ENCODE measurements around the gene IQUB.
"Not testable (repeated sequence)": the region's sequence is repeated elsewhere in the genome, so short reads cannot be mapped to it uniquely, and the experiment has no call there.

The IQUB gene

DNA sequence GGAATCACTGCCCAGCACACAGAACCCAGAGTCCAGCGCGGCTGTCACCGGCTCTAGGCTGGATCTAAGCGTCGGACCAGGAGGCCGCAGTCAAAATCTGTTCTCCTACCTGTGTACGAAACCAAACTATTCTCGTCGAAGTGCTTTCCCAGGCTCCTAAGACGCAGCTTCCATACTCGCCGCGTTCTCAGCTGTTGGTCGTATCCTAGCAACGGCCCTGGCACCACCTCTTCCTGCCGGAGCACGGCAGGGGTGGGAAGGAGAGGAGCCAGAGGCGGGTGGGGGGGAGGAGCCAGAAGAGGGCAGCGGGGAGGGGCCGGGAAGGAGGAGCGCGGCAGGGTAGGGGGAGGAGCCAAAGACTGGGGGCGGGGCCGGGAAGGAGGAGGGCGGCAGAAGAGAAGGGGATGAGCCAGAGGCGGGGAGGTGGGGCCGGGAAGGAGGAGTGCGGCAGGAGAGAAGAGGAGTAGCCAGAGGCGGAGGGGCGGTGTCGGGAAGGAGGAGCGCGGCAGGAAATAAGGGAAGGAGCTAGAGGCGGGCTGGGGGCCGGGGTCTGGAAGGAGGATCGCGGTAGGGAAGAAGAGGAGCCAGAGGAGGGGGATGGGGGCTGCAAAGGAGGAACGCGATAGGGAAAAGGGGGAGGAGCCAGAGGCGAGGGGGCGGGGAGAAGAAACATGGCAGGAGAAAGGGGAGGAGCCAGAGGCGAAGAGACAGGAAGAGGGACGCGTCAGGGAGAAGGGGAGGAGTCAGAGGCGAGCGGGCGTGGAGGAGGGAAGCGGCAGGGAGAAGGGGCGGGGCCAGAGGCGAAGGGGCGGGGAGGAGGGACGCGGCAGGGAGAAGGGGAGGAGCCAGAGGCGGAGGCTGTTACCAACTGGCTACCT lies at the start of gene IQUB:
IQUB (minus strand) TSS at position 213 of the 878 bp plus-strand sequence. CDS start 22,255 bp downstream, outside the sequence.
- peak; percentile 95 for DNase-seq

DNA sequence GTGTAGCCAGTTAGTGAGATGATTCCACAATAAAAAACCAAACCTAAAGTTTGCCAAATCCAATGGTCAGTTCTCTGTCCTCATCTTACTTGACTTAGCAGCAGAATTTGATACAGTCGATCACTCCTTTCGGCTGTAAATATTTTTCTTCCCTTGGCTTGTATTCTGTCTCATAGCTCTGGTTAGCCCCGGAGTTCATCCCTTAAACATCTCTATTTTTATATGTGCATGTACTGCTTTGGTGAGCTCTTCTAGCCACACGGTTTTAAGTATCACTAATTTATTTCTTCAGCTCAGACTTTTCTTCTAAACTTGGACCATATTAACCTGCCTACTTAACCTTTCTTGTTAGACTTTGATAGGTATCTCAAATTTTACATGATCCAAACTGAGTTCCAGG lies 49.4 kb upstream of the IQUB start:
- no peak for DNase-seq

DNA sequence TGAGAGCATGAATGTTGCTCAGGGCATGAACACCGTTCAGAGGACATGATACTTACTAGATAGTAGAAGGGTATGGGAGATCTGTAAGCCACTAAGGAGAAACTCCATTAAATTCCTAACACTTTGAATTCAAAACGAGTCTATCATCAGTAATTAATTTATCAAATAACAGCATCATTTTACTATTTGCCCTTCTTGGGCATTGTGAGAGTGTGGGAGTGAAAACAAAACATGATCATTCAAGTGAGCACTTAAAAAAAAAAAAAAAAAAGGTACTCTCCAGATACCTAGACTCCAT lies 46.7 kb upstream of the IQUB start:
- no peak for DNase-seq

DNA sequence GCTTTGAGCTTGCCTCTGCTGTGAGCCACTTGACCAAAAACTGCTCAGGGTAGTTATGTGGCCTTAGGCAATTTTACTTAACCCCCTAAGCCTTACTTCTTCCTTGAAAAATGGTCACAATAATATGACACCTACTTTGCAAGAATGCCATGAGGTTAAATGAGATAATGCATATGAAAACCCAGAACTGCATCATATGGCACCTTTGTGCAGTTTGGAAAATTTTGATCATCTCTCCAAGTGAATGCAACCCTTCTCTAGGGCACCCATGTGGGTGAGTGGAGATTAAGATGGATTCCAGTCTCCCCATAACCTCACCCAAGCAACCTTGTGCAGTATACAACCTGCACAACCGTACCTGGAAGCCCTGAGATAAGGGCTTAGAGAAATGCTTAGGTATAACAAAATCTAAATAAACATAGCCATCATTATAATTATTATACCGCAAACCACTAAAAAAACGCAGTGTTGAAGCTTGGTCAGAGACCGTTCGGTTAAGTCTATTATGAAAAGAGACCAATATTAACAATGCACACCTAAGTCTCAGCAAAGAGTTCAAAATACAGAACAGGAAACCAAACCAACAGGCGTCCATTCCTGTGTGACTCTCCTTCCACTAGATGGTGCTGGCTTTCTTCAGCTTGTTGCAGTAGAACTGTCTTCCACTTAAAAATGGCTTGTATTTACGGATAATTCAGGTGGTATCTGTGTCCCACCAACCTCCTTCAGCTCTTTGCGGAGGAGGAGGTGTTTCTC lies 46.2 kb upstream of the IQUB start:
- peak; percentile 14 for DNase-seq

DNA sequence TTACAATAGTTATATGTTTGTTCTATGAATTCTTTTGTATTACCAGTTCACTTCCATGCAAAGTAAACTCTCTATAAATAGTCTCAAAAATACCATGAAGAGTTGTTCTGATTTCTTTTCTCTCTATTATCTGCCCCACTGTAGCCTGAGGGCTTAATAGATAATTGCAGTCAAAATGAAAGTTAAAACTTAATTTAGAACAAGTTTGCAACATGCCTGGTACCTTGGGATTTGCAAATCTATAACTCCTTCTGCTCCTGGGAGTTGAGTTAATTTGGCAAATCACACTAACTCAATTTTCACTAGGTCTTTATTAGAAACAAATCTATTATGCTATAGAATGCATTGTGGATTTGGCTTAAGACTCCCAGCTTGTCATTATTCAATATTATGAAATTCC lies 45.0 kb upstream of the IQUB start:
- no peak for DNase-seq

DNA sequence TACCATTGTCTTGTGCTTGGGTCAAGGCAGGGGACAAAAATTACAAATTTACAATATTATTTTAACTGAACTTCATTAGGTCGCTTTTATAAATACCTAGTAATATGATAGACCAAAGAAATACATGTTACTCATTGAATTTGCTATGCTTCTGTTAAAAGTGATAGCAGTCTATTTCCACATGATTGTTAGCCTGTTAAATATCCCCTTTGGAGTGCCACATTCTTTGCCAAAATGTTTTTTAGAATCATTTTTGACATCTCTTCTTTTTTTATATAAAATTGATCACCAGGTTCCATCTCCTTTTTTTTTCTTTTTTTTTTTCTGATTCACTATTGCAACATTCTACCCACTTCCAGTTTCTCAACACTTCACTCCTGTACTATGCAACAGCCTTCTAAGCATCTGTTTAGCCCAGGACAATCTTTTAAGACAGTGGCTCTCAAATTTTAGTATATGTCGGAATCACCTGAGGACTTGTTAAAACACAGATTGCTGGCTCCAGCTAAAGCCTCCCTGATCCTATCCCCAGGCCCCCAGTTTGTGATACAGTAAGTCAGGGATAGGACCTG lies 39.6 kb upstream of the IQUB start:
- DNase-seq = no peak

DNA sequence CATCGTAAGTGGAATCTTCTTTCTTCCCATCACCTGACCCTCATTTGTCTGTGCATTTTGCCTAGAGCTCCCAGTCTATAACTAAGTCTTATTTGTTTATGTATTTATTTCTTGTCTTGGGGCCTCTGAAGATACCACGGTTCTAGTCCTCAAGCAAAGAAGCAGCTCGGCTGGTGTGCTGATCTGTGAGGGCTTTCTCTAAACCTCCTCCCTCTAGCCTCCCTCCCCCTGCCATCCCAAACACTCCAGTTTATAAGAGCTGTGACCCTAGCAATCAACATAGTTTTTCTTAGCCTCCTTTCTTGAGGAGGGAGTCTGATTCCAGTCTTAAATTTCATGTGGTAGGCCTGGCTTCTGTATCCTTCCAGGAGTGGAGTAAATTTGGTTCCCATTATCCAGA lies 38.9 kb upstream of the IQUB start:
- DNase-seq = no peak

DNA sequence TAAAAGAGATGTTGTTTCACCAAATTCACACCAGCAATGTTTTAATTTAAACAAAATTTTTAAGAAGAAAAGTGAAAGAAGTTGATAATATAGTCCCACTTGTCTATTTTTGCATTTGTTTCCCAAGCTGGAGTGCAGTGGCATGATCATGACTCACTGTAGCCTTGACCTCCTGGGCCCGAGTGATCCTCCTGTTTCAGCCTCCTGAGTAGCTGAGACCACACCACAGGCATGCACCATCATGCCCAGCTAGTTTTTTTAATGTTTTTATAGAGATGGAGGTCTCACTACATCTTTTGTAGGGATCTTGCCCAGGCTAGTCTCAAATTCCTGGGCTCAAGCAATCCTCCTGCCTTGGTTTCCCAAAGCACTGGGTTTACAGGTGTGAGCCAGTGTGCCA lies 37.3 kb upstream of the IQUB start:
- peak; percentile 1 for DNase-seq

DNA sequence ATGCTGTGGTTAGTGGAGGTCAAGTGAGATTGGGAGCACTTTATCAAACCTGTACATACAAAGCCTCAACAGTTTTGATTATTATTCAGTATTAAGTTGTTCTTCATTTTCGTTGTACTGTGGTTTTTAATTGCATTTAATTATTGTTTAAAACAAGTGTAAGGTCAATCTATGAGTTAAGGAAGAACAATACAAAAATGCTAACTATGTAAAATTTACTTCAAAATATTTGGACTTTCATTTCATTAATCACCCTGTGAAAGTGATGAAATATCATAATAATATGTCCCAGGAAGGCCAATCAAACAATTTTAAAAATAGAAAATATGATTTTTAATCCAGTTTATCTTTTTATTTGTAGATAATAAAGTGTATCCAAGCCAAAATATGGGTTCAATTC lies 36.8 kb upstream of the IQUB start:
- DNase-seq = no peak

DNA sequence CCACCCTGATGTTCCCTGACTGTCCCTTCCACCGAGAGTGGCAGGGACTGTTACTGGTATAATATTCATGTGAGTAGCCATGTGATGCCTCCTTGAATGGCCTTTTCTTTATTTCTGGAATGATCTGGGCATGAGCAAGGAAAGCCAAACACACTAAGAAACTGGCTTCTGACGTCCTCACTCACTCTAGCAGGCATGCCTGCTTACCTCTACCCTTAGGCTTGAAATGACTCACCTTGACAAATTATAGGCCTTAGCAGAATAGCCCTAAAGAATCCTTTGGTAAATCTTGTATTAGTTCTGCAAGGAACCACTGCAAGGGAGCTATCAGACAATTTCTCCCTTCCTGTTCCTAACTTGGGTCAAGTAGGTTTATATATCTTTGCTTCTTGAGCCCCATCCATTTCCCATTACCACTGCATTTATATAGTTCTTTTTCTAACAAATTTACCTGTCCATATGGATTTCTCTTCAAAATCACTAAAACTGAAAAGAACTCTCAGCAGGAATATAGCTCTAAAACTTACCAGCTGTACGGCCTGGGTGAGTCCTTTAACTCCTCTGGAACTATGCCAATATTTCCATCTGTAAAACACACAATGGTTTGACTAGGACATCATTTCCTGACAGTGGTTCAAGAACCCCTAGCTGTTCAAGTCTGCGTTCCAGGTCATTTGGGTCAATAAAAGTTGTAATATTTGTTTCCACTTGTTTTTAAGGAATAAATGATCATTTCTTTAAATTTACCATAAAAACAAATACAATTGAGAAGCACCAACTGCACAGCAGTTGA lies 36.2 kb upstream of the IQUB start:
- DNase-seq = no peak

DNA sequence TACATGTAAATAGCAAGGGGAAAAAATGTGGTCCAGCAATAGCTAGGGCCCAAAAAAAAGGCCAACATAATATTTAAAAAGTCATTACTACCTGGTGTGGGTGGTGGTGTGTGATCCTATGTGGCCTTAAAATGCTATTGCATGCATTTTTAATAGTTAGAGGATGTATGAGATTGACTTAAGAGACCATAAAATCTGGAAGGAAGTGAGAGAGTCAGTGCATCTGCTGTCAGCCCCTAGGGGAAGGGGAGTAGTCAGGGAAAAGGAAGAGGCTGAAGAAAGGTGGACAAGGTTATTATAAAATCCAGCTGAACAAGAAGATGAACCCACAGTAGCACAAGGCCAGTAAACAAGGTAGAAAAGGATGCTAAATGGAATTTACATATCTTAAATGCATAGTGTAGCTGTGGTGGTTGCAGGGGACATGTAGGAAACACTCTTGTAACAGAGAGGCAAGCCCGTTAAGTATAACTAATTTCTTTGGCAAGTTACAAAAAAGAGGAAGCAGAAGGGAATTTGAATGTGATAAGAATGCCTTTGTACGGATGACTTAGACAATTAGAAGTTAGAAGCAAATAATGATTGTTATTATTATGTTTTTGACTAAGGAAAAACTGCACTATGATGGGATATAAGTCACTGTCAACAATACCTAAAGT lies 35.1 kb upstream of the IQUB start:
- no peak for DNase-seq

DNA sequence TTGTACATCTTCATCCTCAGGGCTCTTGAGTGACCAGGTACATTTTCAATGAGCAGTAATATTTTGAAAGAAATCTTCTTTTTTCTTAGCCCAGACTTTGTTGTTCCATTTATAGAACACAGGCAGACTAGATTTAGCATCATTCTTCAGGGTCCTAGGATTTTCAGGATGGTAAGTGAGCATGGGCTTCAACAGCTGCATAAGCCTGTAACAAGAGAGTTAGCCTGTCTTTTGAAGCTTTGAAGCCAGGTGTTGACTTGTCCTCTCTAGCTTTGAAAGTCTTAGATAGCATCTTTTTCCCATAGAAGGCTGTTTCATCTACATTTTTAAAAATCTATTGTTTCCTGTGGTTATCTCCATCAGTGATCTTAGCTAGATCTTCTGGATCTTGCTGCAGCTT lies 27.7 kb upstream of the IQUB start:
- no peak for DNase-seq

DNA sequence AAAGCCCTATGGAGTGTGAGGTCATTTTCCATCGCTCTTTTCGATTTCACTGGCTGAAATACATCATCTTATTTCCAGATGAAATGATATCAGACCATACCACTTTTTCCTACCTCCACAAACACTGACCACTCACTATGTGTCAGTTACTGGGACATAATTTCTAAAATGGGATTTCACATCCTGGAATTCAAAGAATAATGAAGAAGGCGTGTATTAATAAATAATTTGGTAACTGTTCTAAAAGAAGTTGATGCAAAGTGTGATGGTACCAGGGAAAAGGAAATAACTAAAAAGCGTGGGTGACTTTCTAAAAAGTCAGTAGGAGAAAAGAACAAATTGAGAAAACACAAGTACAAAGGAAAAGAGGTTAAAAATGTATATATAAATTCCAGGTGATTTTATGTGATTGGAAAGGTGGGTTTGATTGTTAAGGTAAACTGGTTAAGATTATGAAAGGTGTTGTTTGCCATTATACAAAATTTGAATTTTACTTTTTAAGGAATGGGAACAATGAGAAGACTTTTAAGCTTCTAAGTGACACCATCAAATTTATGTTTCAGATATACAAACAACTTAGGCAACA lies 24.0 kb upstream of the IQUB start:
- no peak for DNase-seq

DNA sequence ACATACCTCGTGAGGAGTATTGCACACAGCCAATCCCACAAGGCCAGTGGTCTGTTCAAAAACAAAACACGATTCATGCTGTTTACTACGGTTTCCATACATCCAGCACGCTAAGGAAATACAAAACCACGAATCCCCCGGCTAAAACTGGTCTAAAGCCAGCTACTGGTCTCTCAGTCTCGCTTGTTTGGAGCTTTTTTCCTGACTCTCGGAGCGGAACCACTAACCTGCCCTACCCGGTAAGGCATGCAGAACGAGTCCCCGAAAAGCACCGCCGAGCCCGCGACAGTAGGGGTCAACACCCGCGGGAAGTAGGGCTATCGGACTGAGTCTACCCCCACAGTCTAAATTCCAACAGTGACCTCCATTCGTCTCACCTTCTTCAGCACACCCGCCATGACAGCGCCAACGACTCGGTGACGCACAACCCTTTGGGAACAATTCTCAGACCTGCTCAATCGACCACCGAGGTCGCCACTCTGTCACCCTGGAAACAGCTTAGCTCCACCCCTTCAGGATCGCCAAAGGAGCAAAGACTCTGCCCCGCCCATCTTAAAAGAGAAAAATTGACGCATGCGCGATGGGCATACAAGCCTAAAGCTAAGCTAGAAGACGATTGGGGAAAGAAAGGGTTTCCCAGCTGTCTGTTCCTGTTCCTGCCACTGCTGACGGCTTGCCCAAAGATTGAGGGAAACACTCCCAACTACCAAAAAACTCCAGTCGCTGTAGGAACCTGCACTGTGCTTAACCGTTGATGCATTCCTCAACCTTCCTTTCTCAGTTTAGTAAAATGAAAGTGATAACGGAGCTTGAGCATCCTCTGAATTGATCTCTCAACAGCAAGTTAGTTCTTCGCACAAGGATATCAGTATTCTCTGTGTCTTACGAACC lies 23.2 kb upstream of the IQUB start, which contains the start of gene NDUFA5:
NDUFA5 (minus strand) TSS at position 421 of the 891 bp plus-strand sequence; CDS start at position 398, 23 bp downstream.
- DNase-seq = peak; percentile 99

DNA sequence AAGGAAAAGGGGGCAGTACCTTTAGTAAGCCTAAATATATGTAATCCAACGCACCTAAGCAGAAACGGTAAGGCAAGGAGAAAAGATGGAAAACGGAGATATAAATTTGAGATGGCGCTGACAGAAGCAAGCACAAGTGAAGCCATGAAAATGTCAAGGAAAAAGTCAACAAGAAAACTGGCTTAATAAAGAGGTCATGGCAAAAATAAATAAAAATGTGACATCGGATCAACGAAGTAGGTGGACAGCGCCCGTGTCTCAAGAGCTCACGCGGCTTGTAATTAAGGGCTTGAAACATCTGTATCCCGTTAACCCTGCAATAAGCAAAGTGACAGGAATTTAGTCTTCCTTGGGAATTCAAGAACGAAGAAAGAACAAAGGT lies 22.6 kb upstream of the IQUB start:
- DNase-seq = no peak

DNA sequence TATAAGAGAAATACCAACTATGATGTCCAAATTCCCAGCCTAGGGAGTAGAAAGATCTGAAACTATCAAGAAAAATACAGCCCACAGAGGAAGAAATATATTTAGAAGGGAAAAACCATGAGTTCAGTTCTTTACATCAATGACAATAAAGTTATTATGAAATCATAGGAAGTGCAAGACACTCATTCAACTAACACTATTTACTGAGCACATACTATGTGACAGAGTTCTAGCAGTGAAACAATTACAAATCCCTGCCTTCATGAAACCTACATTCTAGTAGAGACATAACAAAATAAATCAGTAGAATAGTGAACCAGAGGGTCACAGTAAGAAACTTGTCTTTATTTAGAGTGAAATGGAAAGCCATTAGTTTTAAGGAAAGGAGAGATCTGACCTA lies 21.1 kb upstream of the IQUB start:
- no peak for DNase-seq

DNA sequence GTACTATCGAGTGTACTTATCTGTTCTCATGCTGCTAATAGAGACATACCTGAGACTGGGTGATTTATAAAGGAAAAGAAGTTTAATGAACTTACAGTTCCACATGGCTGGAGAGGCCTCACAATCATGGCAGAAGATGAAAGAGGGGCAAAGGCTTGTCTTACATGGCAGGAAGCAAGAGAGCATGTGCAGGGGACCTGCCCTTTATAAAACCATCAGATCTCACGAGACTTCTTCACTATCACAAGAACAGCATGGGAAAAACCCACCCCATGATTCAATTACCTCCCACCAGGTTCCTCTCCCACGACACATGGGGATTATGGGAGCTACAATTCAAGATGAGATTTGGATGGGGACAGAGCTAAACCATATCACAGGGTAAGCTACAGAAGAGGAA lies 18.8 kb upstream of the IQUB start:
- DNase-seq = no peak

DNA sequence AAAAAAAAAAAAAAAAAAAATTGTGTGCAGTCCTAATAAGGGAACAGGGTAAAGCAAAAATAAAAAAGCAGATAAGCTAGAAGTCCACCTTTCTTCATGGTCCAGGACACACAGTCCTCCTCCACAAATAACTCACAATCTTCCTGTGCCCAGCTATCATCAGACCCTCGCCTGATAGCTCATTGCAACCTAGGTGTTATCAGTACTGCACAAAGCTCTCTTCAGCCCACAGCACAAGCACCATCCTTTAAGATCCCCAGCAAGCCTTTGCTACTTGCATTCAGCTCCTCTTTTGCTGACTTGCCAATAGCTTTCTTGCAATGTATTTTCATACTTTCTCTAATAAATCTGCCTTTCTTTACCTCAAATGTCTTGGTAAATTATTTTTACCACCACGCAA lies 18.2 kb upstream of the IQUB start:
- DNase-seq = no peak

DNA sequence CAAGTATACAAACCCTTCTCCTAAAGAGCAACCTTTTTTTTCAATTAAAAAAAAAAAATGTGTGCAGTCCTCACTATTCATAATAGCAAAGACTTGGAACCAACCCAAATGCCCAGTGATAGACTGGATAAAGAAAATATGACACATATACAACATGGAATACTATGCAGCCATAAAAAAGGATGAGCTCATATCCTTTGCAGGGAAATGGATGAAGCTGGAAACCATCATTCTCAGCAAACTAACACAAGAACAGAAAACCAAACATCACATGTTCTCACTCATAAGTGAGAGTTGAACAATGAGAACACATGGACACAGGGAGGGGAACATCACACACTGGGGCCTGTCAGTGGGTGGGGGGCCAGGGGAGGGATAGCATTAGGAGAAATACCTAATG lies 17.7 kb upstream of the IQUB start:
- not testable (repeated sequence) for DNase-seq

DNA sequence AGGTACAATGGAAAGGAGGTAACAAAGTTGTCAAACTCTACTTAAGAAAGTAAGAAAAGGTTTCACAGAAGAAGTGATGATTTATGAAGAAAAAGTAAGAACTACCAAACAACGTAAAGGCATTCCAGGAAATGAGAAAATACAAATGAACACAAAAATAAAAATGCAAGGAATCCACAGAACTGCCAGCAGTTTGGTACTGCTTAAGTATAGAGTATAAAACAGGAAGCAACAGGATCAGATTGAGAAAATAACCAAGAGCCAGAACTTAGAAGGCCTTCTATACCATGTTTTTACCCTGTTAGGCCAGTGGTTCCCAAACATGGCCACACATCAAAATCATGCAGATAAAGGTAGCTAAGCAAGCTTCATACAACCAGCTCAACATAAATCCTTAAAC lies 14.0 kb upstream of the IQUB start:
- DNase-seq = peak; percentile 20

DNA sequence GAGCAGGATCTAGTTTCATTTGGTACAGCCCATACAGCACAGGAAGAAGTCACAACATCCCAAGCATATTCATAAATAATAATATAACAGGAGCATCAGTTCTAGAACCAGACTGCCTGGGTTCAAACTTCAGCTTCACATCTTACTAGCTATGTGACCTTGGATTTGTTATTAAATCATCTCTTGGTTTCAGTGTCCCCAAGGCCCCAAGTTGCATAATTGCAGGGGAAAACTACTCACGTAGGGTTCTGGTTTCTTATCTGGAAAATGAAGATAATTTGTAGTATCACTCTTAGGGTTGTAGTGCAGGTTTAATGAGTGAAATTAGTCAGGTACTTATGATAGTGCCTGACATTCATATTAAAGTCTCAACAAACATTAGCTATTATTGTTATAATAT lies 5.5 kb upstream of the IQUB start:
- DNase-seq = no peak

Measured in fibroblast of skin of right biceps (primary cell).